GM23338 (cell line): ENCODE measurements around the gene B4GALT6. TPM values are rescaled to one million over a fixed set of nuclear protein-coding genes. Genes with fewer than 3 reads are reported as not detected.

Experiments used
- CREB1 ChIP-seq: fragments of 250-450 bp; sonication (Bioruptor Pico); IDR thresholded peaks from 2 replicates; pipeline ENCODE4 v1.5.0; 2020; ENCODE audit warnings: low read depth, mild to moderate bottlenecking, moderate library complexity
- CTCF ChIP-seq, 2 experiments: fragments of 200-600 bp in 1 of 2; sonication (generic) in 1 of 2; conservative IDR thresholded peaks; 2 replicates each; pipeline versions ENCODE4 v1.5.1 to v1.6.1; 2016 to 2017; ENCODE audit warnings: antibody characterized with exemption in 2 of 2, low read depth in 2 of 2, mild to moderate bottlenecking in 2 of 2, moderate library complexity in 1 of 2
- ETS1 ChIP-seq: IDR thresholded peaks from 2 replicates; pipeline ENCODE4 v1.6.1; 2016; ENCODE audit warnings: antibody characterized with exemption
- EZH2 ChIP-seq: fragments of 200-600 bp; sonication (generic); IDR thresholded peaks from one replicate; pipeline ENCODE4 v1.8.0; 2017; ENCODE audit warnings: antibody characterized with exemption, mild to moderate bottlenecking, low read depth; ENCODE audit not compliant: unreplicated experiment
- EZH2phosphoT487 ChIP-seq: fragments of 200-600 bp; sonication (generic); IDR thresholded peaks from one replicate; pipeline ENCODE4 v1.8.1; 2018; ENCODE audit warnings: antibody characterized with exemption; ENCODE audit not compliant: unreplicated experiment
- NANOG ChIP-seq: IDR thresholded peaks from 2 replicates; pipeline ENCODE4 v1.6.1; 2016; ENCODE audit warnings: antibody characterized with exemption, borderline replicate concordance
- STAT1 ChIP-seq: IDR thresholded peaks from one replicate; pipeline ENCODE4 v1.6.1; 2016; ENCODE audit warnings: antibody characterized with exemption; ENCODE audit not compliant: unreplicated experiment
- ZNF114 ChIP-seq: fragments of 250-450 bp; sonication (Bioruptor Pico); IDR thresholded peaks from 2 replicates; pipeline ENCODE4 v1.5.0; 2020; ENCODE audit warnings: mild to moderate bottlenecking, moderate library complexity
- ZNF462 ChIP-seq: fragments of 250-450 bp; sonication (Bioruptor Pico); IDR thresholded peaks from 2 replicates; pipeline ENCODE4 v1.5.0; 2020; ENCODE audit warnings: mild to moderate bottlenecking, moderate library complexity
- polyA plus RNA-seq: library from polyadenylated mRNA; unstranded; fragments of >200 nt; fragmentation: Nextera tagmentation; extraction: Ambion mirVana; gene quantifications from 2 replicates; pipeline ENCODE4 v1.2.1, GENCODE V29; 2016
- total RNA-seq: library from RNA; depleted of rRNA; stranded (reverse); fragments of >200 nt; shearing (Covaris generic); gene quantifications from 2 replicates; pipeline ENCODE4 v1.2.3, GENCODE V29; 2014

B4GALT6 gene
- total and polyA plus RNA-seq, 2 experiments from 2014 or later = 14.8 to 33.8 TPM

DNA sequence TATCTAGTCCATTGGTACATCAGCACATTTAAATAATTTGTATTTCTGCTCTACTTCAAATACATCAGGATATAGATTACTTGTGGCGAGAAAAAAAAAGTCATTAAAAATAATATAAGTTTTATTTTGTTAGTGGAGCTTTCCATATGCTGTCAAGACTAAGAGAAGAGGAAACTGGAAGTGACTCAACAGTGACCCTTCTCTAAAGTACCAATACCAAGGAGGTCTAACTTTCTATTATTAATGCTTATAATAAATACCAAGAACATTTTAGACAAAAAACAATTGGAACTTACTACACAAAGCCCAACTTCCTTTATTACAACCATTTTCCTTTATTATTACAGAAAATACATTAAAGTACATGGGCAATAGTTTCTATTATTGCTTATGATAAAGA is 52.9 kb downstream of the B4GALT6 start (continued):
- TF ChIP-seq ZNF462 (CRISPR knock-in tag) (no peak), EZH2 (no peak), CTCF (conservative IDR thresholded peaks at IDR 0.05; ENCODE audit: low read depth in 2 of 2) (no peak), EZH2phosphoT487 (no peak), ZNF114 (CRISPR knock-in tag) (no peak), STAT1 (no peak), ETS1 (no peak), CREB1 (CRISPR knock-in tag) (no peak), NANOG (no peak)
